OCI-LY1 (cell line): Measurements from ENCODE around the gene PIGZ.

ENCODE experiments used
- H2AFZ ChIP-seq: fragments of 200-600 bp; sonication (generic), shearing (Covaris generic); 2 replicates; pipeline ENCODE4 v1.6.0; 2014; ENCODE audit warnings: antibody characterized with exemption, mild to moderate bottlenecking, low read length
- H3F3A ChIP-seq: fragments of 200-600 bp; sonication (generic), shearing (Covaris generic); 2 replicates; pipeline ENCODE4 v1.6.0; 2014; ENCODE audit warnings: mild to moderate bottlenecking, antibody characterized with exemption, low read length, moderate library complexity; ENCODE audit not compliant: insufficient read depth
- H3K27ac ChIP-seq: fragments of 200-600 bp; sonication (generic); 2 replicates; pipeline ENCODE4 v1.5.1; 2014; ENCODE audit warnings: low read length, mixed run types, mild to moderate bottlenecking, low read depth; ENCODE audit not compliant: poor library complexity, severe bottlenecking
- H3K27me3 ChIP-seq: fragments of 200-600 bp; sonication (generic); 2 replicates; pipeline ENCODE4 v1.6.0; 2014; ENCODE audit warnings: antibody characterized with exemption, mild to moderate bottlenecking, low read length, moderate library complexity; ENCODE audit not compliant: insufficient read depth
- H3K36me3 ChIP-seq: fragments of 200-600 bp; sonication (generic); 2 replicates; pipeline ENCODE4 v1.6.1; 2014; ENCODE audit warnings: mild to moderate bottlenecking, antibody characterized with exemption, low read length, moderate library complexity, mixed read lengths; ENCODE audit not compliant: insufficient read depth
- H3K4me1 ChIP-seq: fragments of 200-600 bp; sonication (generic); 2 replicates; pipeline ENCODE4 v1.5.1; 2014; ENCODE audit warnings: mild to moderate bottlenecking, low read length, moderate library complexity; ENCODE audit not compliant: insufficient read depth, severe bottlenecking
- H3K4me2 ChIP-seq: fragments of 200-600 bp; sonication (generic), shearing (Covaris generic); 2 replicates; pipeline ENCODE4 v1.6.1; 2014; ENCODE audit warnings: low read length
- H3K4me3 ChIP-seq: fragments of 200-600 bp; sonication (generic); 2 replicates; pipeline ENCODE4 v1.5.1; 2014; ENCODE audit warnings: low read length, low read depth, mild to moderate bottlenecking, mixed read lengths; ENCODE audit not compliant: poor library complexity, severe bottlenecking
- H3K79me2 ChIP-seq: fragments of 200-600 bp; shearing (Covaris generic); 2 replicates; pipeline ENCODE4 v1.6.1; 2016; ENCODE audit warnings: mixed run types, low read length, mixed read lengths; ENCODE audit not compliant: insufficient read depth
- H3K9ac ChIP-seq: fragments of 200-600 bp; sonication (generic), shearing (Covaris generic); 2 replicates; pipeline ENCODE4 v1.6.1; 2014; ENCODE audit warnings: mild to moderate bottlenecking, low read length, mixed read lengths
- H3K9me2 ChIP-seq: fragments of 200-600 bp; sonication (generic), shearing (Covaris generic); 2 replicates; pipeline ENCODE4 v1.6.1; 2014; ENCODE audit warnings: low read depth, mild to moderate bottlenecking, low read length, mixed read lengths
- H3K9me3 ChIP-seq: fragments of 200-600 bp; shearing (Covaris generic); 2 replicates; pipeline ENCODE4 v1.6.1; 2014; ENCODE audit warnings: low read length, mixed read lengths
- H4K20me1 ChIP-seq: fragments of 200-600 bp; sonication (generic), shearing (Covaris generic); 2 replicates; pipeline ENCODE4 v1.6.0; 2016; ENCODE audit warnings: mild to moderate bottlenecking, low read length; ENCODE audit not compliant: insufficient read depth
- EZH2 ChIP-seq: fragments of 200-600 bp; sonication (generic), shearing (Covaris generic); IDR thresholded peaks from 2 replicates; pipeline ENCODE4 v1.8.0; 2017; ENCODE audit warnings: borderline replicate concordance, mixed run types, mild to moderate bottlenecking, antibody characterized with exemption, low read length, moderate library complexity, mixed read lengths
- TF ChIP-seq, protein P1 (sequence below): fragments of 200-600 bp; sonication (generic), shearing (Covaris generic); IDR thresholded peaks from 2 replicates; pipeline ENCODE4 v1.5.1; 2017; ENCODE audit warnings: mild to moderate bottlenecking, antibody characterized with exemption, low read length, moderate library complexity, mixed read lengths

The PIGZ gene

DNA sequence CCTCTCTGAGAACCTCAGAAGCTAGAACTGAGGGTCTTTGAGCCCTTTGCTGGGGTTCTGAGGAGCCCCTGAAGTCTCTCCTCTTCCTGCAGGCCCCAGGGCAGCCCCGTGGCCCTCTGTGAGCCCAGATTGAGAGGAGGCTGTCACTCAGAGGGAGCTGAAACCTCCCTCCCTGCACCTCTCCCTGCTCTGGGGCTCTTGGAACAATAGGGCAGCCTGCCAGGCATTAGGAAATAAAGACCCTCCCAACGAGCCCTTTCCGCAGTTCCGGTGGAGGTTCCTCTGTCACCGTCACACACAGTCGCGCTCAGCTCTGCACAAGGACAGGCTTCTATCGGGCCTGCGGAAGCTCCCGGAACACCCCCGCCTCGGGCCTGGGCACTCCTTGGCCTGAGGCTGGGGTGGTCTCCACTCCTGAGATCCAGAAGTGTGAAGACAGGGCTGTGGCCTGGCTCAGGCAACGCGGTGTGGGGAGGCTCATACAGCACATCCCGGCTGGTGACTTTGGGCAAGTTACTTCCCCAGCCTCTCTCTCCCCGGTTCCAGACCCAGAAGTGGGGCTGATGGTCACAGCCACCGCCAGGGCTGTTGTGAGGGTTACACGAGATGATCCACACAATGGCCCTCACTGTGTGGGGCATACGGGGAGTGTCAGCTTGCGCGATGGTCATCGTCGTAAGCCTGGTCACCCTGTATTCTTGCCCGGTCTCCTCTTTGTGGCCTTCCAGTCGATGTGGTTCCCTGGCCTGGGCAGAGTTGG is 43.3 kb upstream of the PIGZ start:
- Histone ChIP-seq H3K27me3 (peaks cover 41% of the 10 kb centered on the region), H3K9ac (no peak overlapping the region), H4K20me1 (no peaks in the 10 kb centered on the region), H3K9me2 (no peaks in the 10 kb centered on the region), H3K9me3 (no peaks in the 10 kb centered on the region), H3F3A (no peaks in the 10 kb centered on the region), H3K4me2 (no peak overlapping the region), H3K27ac (no peak overlapping the region), H2AFZ (no peak overlapping the region), H3K4me3 (no peak overlapping the region), H3K36me3 (no peaks in the 10 kb centered on the region), H3K79me2 (no peaks in the 10 kb centered on the region), H3K4me1 (no peaks in the 10 kb centered on the region)
- TF ChIP-seq, protein P1, sequence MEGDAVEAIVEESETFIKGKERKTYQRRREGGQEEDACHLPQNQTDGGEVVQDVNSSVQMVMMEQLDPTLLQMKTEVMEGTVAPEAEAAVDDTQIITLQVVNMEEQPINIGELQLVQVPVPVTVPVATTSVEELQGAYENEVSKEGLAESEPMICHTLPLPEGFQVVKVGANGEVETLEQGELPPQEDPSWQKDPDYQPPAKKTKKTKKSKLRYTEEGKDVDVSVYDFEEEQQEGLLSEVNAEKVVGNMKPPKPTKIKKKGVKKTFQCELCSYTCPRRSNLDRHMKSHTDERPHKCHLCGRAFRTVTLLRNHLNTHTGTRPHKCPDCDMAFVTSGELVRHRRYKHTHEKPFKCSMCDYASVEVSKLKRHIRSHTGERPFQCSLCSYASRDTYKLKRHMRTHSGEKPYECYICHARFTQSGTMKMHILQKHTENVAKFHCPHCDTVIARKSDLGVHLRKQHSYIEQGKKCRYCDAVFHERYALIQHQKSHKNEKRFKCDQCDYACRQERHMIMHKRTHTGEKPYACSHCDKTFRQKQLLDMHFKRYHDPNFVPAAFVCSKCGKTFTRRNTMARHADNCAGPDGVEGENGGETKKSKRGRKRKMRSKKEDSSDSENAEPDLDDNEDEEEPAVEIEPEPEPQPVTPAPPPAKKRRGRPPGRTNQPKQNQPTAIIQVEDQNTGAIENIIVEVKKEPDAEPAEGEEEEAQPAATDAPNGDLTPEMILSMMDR, result no peak
- TF ChIP-seq EZH2, result no peak

DNA sequence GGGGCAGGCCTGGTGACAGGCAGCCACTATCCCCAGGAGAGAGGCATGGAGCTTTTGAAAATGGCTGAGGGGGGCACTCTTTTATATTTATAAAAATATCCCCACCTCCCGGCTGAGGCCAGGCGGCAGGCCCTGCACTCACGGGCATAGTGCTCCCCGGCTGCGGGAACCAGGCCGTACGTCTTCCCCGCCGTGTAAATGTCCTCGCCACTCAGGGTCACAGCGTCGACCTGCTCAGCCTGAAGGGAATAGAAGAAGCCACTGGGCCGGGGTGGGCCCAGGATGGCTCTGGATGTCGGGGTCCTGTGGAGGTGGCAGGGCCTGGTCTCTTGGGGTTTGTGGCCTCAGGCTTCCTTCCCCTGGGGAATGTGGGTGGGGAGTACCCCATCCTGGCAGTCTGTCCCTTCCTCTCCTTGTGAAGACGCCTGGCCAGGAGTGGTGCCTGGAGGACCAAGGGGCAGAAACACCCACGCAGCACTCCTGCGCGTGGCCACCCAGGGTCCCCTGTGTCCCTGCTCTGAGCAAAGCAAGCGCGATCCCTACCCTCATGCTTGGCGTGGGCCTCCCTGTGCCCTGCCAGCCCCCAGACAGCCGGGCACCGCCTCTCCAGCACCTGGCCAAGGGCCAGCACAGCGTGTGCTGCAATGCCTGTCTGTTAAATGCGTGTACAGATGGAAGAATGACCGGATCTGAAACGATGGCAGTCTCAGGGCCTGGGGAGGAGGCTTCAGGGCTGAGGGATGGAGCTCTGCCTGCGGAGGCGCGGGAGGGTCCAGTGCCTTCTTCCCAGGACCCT is 42.1 kb upstream of the PIGZ start:
- Histone ChIP-seq H3K9me2 (no peaks in the 10 kb centered on the region), H3K27ac (no peak overlapping the region), H3K4me1 (no peaks in the 10 kb centered on the region), H4K20me1 (no peaks in the 10 kb centered on the region), H3K27me3 (peaks cover 39% of the 10 kb centered on the region), H3K4me2 (no peak overlapping the region), H3K9ac (no peak overlapping the region), H2AFZ (no peak overlapping the region), H3K4me3 (no peak overlapping the region), H3K79me2 (no peaks in the 10 kb centered on the region), H3F3A (no peaks in the 10 kb centered on the region), H3K36me3 (no peaks in the 10 kb centered on the region), H3K9me3 (no peaks in the 10 kb centered on the region)
- no peak for TF ChIP-seq EZH2
- TF ChIP-seq, protein P1, result no peak

DNA sequence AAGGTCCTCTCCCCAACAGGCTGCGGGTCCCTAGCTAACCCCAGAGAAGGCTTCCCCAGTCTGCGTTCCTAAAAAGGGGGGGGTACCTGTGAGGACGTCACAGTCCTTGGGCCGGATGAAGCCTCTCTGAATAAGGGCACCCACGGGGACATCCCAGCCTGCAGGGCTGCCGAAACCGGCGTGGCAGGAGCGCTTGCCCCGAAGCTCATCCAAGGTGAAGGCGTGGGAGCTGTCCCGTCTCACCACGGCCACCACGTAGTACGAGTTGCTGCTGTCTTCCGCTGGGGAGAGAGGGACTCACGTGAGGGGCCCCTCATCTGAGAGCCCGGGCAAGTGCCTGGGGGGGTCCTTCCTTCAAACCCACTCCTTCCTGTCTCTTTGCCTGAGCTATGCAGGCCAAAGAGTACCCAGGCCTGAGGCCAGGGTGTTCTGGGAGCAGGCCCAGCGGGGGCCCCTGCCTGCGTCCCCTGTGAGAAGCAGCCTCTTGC is 40.9 kb upstream of the PIGZ start:
- no peak overlapping the region for H2AFZ ChIP-seq

More for the DNA sequence above, 40.9 kb upstream of the PIGZ start:
- Histone ChIP-seq H3K79me2 (no peaks in the 10 kb centered on the region), H3K9me3 (no peaks in the 10 kb centered on the region), H3K9me2 (no peaks in the 10 kb centered on the region), H3K27ac (no peak overlapping the region), H3K36me3 (no peaks in the 10 kb centered on the region), H3K4me3 (no peak overlapping the region), H3K4me1 (no peaks in the 10 kb centered on the region), H3F3A (no peaks in the 10 kb centered on the region), H4K20me1 (no peaks in the 10 kb centered on the region), H3K4me2 (no peak overlapping the region), H3K9ac (no peak overlapping the region), H3K27me3 (peaks cover 36% of the 10 kb centered on the region)
- TF ChIP-seq, protein P1, result no peak
